PC-3 (cell line): ENCODE measurements around the gene MPL. TPM values are rescaled to one million over a fixed set of nuclear protein-coding genes. Genes with fewer than 3 reads are reported as not detected.
A peak's percentile ranks its signal among the peaks of the same experiment; 100 is the strongest.

ENCODE experiments used
- ATAC-seq: fragments of 200-7000 bp; cut with Tn5 transposase; 2 replicates; pipeline ENCODE4 v1.9.1; 2020; ENCODE audit warnings: mild to moderate bottlenecking, moderate library complexity
- BruUV-seq: library from RNA; stranded (reverse); fragments of 400-500 nt; replicated peaks from 2 replicates; lab custom pipeline; 2021; lab: Mats Ljungman, UMichigan
- CTCF ChIA-PET: fragments of 300-600 bp; sonication (Branson Sonifier 250); formaldehyde crosslinking; loops from one replicate; lab custom pipeline; 2022; ENCODE audit warnings: antibody characterized with exemption; lab: Charles Lee
- POLR2A ChIA-PET: fragments of 300-600 bp; sonication (Branson Sonifier 250); formaldehyde crosslinking; loops from one replicate; lab custom pipeline; 2022; ENCODE audit warnings: antibody characterized with exemption; ENCODE audit not compliant: unreplicated experiment; lab: Charles Lee
- DNase-seq: peaks from one replicate; pipeline ENCODE4 v3.0.0-alpha.2; 2015
- H2AFZ ChIP-seq: fragments of 300-600 bp; sonication (generic); 2 replicates; pipeline ENCODE4 v1.6.0; 2016; ENCODE audit warnings: antibody characterized with exemption, low read length
- H3F3A ChIP-seq: fragments of 300-600 bp; sonication (generic); one replicate; pipeline ENCODE4 v1.6.0; 2017; ENCODE audit warnings: antibody characterized with exemption, low read length, control low read depth, mild to moderate bottlenecking; ENCODE audit not compliant: unreplicated experiment
- H3K27ac ChIP-seq: fragments of 300-600 bp; sonication (generic); 2 replicates; pipeline ENCODE4 v1.5.1; 2016; ENCODE audit warnings: mild to moderate bottlenecking, low read length
- H3K27me3 ChIP-seq: fragments of 300-600 bp; sonication (generic); 2 replicates; pipeline ENCODE4 v1.6.1; 2016; ENCODE audit warnings: low read length, mixed read lengths
- H3K36me3 ChIP-seq: fragments of 300-600 bp; sonication (generic); 2 replicates; pipeline ENCODE4 v1.6.1; 2016; ENCODE audit warnings: low read depth, mixed run types, low read length, mixed read lengths
- H3K4me1 ChIP-seq: fragments of 300-600 bp; sonication (generic); 2 replicates; pipeline ENCODE4 v1.5.1; 2016; ENCODE audit warnings: low read length; ENCODE audit not compliant: insufficient read depth
- H3K4me2 ChIP-seq: fragments of 300-600 bp; sonication (generic); 2 replicates; pipeline ENCODE4 v1.6.0; 2016; ENCODE audit warnings: low read length
- H3K4me3 ChIP-seq: fragments of 300-600 bp; sonication (generic); 2 replicates; pipeline ENCODE4 v1.5.1; 2016; ENCODE audit warnings: mild to moderate bottlenecking, low read length, mixed read lengths
- H3K79me2 ChIP-seq: fragments of 300-600 bp; sonication (generic); 2 replicates; pipeline ENCODE4 v1.6.1; 2017; ENCODE audit warnings: low read length, mixed read lengths
- H3K9ac ChIP-seq: fragments of 300-600 bp; sonication (generic); 2 replicates; pipeline ENCODE4 v1.6.0; 2016; ENCODE audit warnings: mild to moderate bottlenecking, low read length
- H3K9me2 ChIP-seq: fragments of 300-600 bp; sonication (generic); replicated peaks from 2 replicates; pipeline ENCODE4 v1.6.1; 2016; ENCODE audit warnings: mixed run types, low read length, mixed read lengths
- H3K9me3 ChIP-seq: fragments of 300-600 bp; sonication (generic); 2 replicates; pipeline ENCODE4 v1.6.1; 2016; ENCODE audit warnings: low read length, mixed read lengths
- H4K20me1 ChIP-seq: fragments of 300-600 bp; sonication (generic); 2 replicates; pipeline ENCODE4 v1.6.1; 2016; ENCODE audit warnings: low read length, mixed read lengths
- EZH2 ChIP-seq: fragments of 300-600 bp; sonication (generic); IDR thresholded peaks from one replicate; pipeline ENCODE4 v1.6.1; 2017; ENCODE audit warnings: antibody characterized with exemption, mild to moderate bottlenecking, low read length; ENCODE audit not compliant: unreplicated experiment
- EZH2phosphoT487 ChIP-seq: fragments of 300-600 bp; sonication (generic); IDR thresholded peaks from 2 replicates; pipeline ENCODE4 v1.6.1; 2018; ENCODE audit warnings: mild to moderate bottlenecking, antibody characterized with exemption, low read length, borderline replicate concordance
- intact Hi-C: fragments of 100-400 bp; cut with micrococcal nuclease; formaldehyde crosslinking; loops from 2 replicates; pipeline ENCODE4 v1.9.0; 2023
- total RNA-seq: library from RNA; depleted of rRNA; stranded (reverse); fragments of >200 nt; gene quantifications from 2 replicates; pipeline ENCODE4 v1.2.3, GENCODE V29; 2014
- TF ChIP-seq, protein P1 (sequence below): fragments of 300-600 bp; sonication (generic); conservative IDR thresholded peaks from 2 replicates; pipeline ENCODE4 v1.5.1; 2017; ENCODE audit warnings: antibody characterized with exemption, low read depth, mild to moderate bottlenecking, low read length

Gene MPL
- total RNA-seq, 1 experiment from 2014 or later: not detected

DNA sequence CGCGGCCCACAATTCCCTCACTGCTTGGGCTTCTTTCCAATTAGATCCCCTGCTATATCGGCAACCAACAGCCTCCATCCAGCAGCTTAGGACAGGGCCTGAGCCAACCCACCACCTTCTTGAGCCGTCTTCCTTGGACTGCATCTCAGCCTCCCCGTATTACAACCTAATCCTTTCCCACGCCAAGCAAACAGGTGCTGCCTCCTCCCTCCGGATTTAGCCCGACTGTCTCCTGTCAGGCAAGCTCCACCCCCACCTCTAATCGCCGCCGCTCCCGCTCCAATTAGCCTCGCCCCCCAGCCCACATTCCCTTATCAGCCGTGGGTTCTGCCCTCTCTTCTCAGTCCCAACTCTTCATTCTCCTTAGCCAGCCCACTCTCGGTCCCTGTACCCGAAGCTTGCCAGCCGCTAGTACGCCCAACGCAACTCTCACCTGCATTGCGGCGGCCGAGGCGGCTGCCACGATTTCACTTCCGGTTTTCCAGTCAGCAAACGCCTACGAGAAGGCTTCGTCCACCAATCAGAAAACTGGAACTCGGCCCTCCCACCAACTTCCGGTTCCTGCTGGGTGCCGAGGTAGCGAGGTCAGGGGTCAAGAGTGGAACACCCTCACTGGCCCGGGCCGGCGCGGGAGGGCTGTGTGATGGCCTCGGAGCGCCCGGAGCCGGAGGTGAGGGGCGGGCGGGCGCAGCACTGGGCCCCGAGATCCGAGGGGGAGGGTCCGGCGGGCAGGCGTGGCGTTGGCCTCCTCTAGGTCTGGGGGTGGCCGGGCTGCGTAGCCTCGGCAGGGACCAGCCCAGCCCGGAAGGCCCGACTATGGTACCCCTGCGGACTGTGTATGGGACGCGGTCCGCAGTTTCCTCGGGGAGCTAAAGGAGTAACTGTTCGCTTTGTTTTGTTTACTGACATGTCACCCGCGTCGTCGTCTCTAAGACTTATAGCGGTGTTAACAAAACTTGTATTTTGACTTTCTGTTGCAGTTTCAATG, 52.0 kb downstream of the MPL start, which contains the start of the genes MED8 and SZT2:
Gene MED8, minus strand, starts transcription at position 475 of the 988 bp plus-strand sequence. Its CDS starts 36 bp downstream, at position 439.
Gene SZT2, plus strand, starts transcription at position 574 of the 988 bp plus-strand sequence. Its CDS starts 70 bp downstream, at position 644.
- no peaks in the 10 kb centered on the region for H3F3A ChIP-seq
- H3K9me3 ChIP-seq: no peaks in the 10 kb centered on the region
- CTCF ChIA-PET: no interaction called here
- peaks cover 30% of the 10 kb centered on the region for H3K36me3 ChIP-seq
- H3K9me2 ChIP-seq: no peaks in the 10 kb centered on the region
- peaks cover 7% of the 10 kb centered on the region; the same call in 1 of the 2 replicates for H4K20me1 ChIP-seq
- H3K9ac ChIP-seq: peak within 1 kb of the TSS; percentile 84
- TSS peak; percentile 59 for BruUV-seq
- peak within 1 kb of the TSS; percentile 87 for H3K4me3 ChIP-seq
- peaks cover 22% of the 10 kb centered on the region for H3K4me1 ChIP-seq
- intact Hi-C loops: loop anchor here (1.0 kb wide), 1 partner anchor 40 kb away; no protein-coding TSS in a partner anchor
- ATAC-seq (peak; percentile 94), DNase-seq (peak; percentile 95)
- TF ChIP-seq EZH2: no peak
- no peak for TF ChIP-seq EZH2phosphoT487
- TF ChIP-seq, protein P1, sequence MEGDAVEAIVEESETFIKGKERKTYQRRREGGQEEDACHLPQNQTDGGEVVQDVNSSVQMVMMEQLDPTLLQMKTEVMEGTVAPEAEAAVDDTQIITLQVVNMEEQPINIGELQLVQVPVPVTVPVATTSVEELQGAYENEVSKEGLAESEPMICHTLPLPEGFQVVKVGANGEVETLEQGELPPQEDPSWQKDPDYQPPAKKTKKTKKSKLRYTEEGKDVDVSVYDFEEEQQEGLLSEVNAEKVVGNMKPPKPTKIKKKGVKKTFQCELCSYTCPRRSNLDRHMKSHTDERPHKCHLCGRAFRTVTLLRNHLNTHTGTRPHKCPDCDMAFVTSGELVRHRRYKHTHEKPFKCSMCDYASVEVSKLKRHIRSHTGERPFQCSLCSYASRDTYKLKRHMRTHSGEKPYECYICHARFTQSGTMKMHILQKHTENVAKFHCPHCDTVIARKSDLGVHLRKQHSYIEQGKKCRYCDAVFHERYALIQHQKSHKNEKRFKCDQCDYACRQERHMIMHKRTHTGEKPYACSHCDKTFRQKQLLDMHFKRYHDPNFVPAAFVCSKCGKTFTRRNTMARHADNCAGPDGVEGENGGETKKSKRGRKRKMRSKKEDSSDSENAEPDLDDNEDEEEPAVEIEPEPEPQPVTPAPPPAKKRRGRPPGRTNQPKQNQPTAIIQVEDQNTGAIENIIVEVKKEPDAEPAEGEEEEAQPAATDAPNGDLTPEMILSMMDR: no peak
- H2AFZ ChIP-seq: peak within 1 kb of the TSS; percentile 92
- POLR2A ChIA-PET: no interaction called here
- peak within 1 kb of the TSS; percentile 87 for H3K4me2 ChIP-seq
- H3K27me3 ChIP-seq: no peaks in the 10 kb centered on the region
- peaks cover 48% of the 10 kb centered on the region for H3K79me2 ChIP-seq
- peak within 1 kb of the TSS; percentile 59 for H3K27ac ChIP-seq

DNA sequence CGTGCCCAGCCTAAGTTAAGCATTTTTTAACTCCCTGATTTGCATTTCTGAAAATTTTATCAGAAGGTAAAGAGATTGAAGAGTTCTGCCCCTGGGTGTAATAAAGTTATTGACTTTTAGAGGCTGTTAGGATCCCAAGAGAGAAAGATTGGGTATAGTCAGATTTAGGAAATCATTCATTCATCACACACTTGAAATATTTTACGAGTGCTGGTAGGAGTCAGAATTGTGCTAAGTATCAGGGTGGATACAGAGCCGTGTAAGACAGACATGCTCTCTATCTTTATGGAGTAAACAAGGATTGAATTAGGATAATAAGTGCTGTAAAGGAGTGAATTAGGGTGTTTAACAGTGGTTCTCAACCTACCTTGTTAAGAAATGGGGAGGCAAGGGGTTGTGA, 55.1 kb downstream of the MPL start:
- Histone ChIP-seq H3K9me3 (no peaks in the 10 kb centered on the region), H3K9ac (no peak overlapping the region), H3K79me2 (peaks cover 44% of the 10 kb centered on the region), H3K4me1 (peaks cover 42% of the 10 kb centered on the region), H3K9me2 (no peaks in the 10 kb centered on the region), H3F3A (peaks cover 4% of the 10 kb centered on the region), H3K27me3 (no peaks in the 10 kb centered on the region), H2AFZ (no peak overlapping the region), H4K20me1 (peaks cover 3% of the 10 kb centered on the region; the same call in 1 of the 2 replicates), H3K4me2 (no peak overlapping the region), H3K4me3 (no peak overlapping the region), H3K36me3 (peaks cover under 1% of the 10 kb centered on the region; the same call in 1 of the 2 replicates), H3K27ac (no peak overlapping the region)
- intact Hi-C loops: no loop called here
- POLR2A ChIA-PET: no interaction called here
- no peak for TF ChIP-seq EZH2
- TF ChIP-seq, protein P1: no peak
- no peak for TF ChIP-seq EZH2phosphoT487
- DNase-seq: no peak
- CTCF ChIA-PET: no interaction called here
- no peak for ATAC-seq
- BruUV-seq: no TSS peak
